AG04450 (cell line): ENCODE results near the gene GOLGA6L1. TPM values are rescaled to one million over a fixed set of nuclear protein-coding genes. Genes with fewer than 3 reads are reported as not detected.
"Not testable (repeated sequence)": the region's sequence is repeated elsewhere in the genome, so short reads cannot be mapped to it uniquely, and the experiment has no call there.

Source experiments
- CTCF ChIA-PET: fragments of 300-600, 350-600 bp; formaldehyde crosslinking; extraction: SDS; loops from one replicate; lab custom pipeline; 2022; ENCODE audit warnings: antibody characterized with exemption, inconsistent platforms; lab: Charles Lee
- POLR2A ChIA-PET: fragments of 350-600 bp; formaldehyde crosslinking; extraction: SDS; loops from one replicate; lab custom pipeline; 2021; ENCODE audit warnings: antibody characterized with exemption, inconsistent platforms; lab: Yijun Ruan, JAX
- DNase-seq: peaks from one replicate; pipeline ENCODE4 v3.0.0-alpha.2; 2011; ENCODE audit warnings: low read depth, low spot score
- H3K27ac ChIP-seq: one replicate; pipeline ENCODE4 v1.5.1; 2012; ENCODE audit warnings: low read depth, low read length, control low read depth
- H3K27me3 ChIP-seq: one replicate; pipeline ENCODE4 v1.6.0; 2012; ENCODE audit warnings: low read length; ENCODE audit not compliant: control insufficient read depth, insufficient read depth
- H3K4me3 ChIP-seq: 2 replicates; pipeline ENCODE4 v1.5.1; 2011; ENCODE audit warnings: mild to moderate bottlenecking, low read depth, low read length, control low read depth
- H3K9me3 ChIP-seq: 2 replicates; pipeline ENCODE4 v1.5.1; 2012; ENCODE audit warnings: low read length; ENCODE audit not compliant: control insufficient read depth, insufficient read depth
- CTCF ChIP-seq: IDR thresholded peaks from 2 replicates; pipeline ENCODE4 v1.5.1; 2011; ENCODE audit warnings: low read depth, low read length, control low read depth, inconsistent platforms
- polyA plus RNA-seq: library from polyadenylated mRNA; depleted of rRNA; stranded (reverse); fragments of >200 nt; gene quantifications from 2 replicates; pipeline ENCODE4 v1.2.3, GENCODE V29; 2011

GOLGA6L1 gene
- polyA plus RNA-seq, 1 experiment = not detected

DNA sequence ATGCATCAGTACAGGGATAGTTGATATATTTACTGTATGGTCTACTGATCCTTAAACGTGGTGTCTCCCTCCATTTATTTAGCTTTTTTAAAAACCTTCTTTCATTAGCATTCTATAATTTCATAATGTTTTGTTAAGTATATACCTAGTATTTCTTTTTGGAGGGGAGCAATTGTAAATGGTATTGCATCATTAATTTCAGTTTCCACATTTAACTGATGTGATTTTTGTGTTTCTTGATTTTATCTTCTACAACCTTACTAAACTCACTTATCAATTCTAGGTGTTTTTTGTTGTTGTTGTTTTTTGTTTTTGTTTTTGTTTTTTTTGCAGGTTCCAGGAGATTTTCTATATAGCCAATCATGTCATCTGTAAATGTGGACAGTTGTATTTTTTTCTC, 18.4 kb downstream of the GOLGA6L1 start:
- Histone ChIP-seq H3K27me3 (no peaks in the 10 kb centered on the region), H3K9me3 (no peaks in the 10 kb centered on the region), H3K4me3 (no peak overlapping the region), H3K27ac (no peak overlapping the region)
- no peak for DNase-seq
- no peak for TF ChIP-seq CTCF
- POLR2A ChIA-PET = no interaction called here
- CTCF ChIA-PET = no interaction called here

DNA sequence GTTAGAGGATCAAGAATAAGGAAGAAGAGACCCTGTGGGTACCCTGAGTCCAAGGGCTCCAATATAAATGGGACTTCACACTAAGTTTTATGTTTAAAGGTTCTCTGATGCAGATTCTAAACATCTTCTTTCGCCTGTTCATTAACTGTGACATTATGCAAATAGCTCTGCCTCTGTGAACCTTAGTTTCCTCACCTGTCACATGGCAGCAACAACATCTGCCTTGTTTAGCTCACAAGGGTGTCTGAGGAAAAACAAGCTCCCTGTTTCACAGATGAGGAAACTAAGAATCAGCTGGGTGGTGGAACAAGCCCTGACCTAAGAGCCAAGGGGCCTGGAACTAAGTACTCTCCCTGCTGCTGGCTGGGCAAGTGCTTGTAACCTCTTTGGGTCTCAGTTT, 40.8 kb downstream of the GOLGA6L1 start:
- no peak for TF ChIP-seq CTCF

GRCh38 chr15:23083115-23083514, 53.5 kb downstream of the GOLGA6L1 start:
- Histone ChIP-seq H3K27me3 (no peaks in the 10 kb centered on the region), H3K9me3 (no peaks in the 10 kb centered on the region; the same call in 1 of the 2 replicates), H3K4me3 (no peak overlapping the region), H3K27ac (no peak overlapping the region)
- CTCF ChIA-PET = no interaction called here
- TF ChIP-seq CTCF = no peak
- POLR2A ChIA-PET = no interaction called here
- no peak for DNase-seq

More for the DNA sequence above, 40.8 kb downstream of the GOLGA6L1 start:
- ChIA-PET CTCF (no interaction called here), POLR2A (no interaction called here)
- DNase-seq = no peak
- H3K4me3 ChIP-seq = no peak overlapping the region
- no peaks in the 10 kb centered on the region for H3K27me3 ChIP-seq
- no peaks in the 10 kb centered on the region for H3K9me3 ChIP-seq
- H3K27ac ChIP-seq = no peak overlapping the region

DNA sequence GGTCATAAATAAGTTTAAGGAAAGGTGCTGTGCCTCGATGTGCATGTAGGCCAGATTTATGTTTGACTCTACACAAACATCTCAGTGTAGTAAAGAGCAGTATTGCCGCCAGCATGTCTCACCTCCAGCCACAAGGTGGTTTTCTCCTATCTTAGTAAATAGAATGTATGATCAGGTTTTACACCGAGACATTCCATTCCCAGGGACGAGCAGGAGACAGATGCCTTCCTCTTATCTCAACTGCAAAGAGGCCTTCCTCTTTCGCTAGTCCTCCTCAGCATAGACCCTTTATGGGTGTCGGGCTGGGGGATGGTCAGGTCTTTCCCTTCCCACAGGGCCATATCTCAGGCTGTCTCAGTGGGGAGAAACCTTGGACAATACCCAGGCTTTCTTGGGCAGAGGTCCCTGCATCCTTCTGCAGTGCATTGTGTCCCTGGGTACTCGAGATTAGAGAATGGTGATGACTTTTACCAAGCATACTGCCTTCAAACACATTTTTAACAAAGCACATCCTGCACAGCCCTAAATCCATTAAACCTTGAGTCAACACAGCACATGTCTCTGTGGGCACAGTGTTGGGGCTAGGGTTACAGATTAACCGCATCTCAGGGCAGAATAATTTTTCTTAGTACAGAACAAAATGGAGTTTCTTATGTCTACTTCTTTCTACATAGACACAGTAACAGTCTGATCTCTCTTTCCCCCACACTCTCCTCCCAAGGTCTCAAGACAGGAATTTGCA, 54.5 kb downstream of the GOLGA6L1 start:
- DNase-seq, H3K27me3 ChIP-seq, POLR2A ChIA-PET, H3K9me3 ChIP-seq, H3K4me3 ChIP-seq, CTCF ChIA-PET, H3K27ac ChIP-seq: not testable (repeated sequence)

- Histone ChIP-seq H3K4me3 (no peak overlapping the region), H3K9me3 (no peaks in the 10 kb centered on the region; the same call in 1 of the 2 replicates), H3K27ac (no peak overlapping the region), H3K27me3 (no peaks in the 10 kb centered on the region)
- DNase-seq = no peak
- POLR2A ChIA-PET = no interaction called here
- CTCF ChIA-PET = no interaction called here
- no peak for TF ChIP-seq CTCF
Measured at GRCh38 chr15:23081271-23081670, 55.4 kb downstream of the GOLGA6L1 start.
